Measurements from ENCODE around the gene CELF4.

CELF4 gene

GRCh38 chr18:37445836-37446235, 119.8 kb downstream of the CELF4 start:
- TF ChIP-seq CTCF (IDR thresholded peaks at IDR 0.05; ENCODE audit: extremely low read depth, insufficient read depth, missing control alignments) = no peak
- no peak for DNase-seq (ENCODE audit: low spot score)
- in situ Hi-C loops (cut with MboI; ENCODE audit: low pct_unique_long_range_greater_than_20kb, low sequenced_read_pairs, unreplicated experiment) = no loop called here

- in situ Hi-C loops (cut with MboI; ENCODE audit: low pct_unique_long_range_greater_than_20kb, low sequenced_read_pairs, unreplicated experiment) = no loop called here
- TF ChIP-seq CTCF (IDR thresholded peaks at IDR 0.05; ENCODE audit: extremely low read depth, insufficient read depth, missing control alignments) = no peak
- DNase-seq (ENCODE audit: low spot score) = no peak
These were observed 120.2 kb downstream of the CELF4 start for GRCh38 chr18:37445368-37445767.

GRCh38 chr18:37443325-37444055, 122.1 kb downstream of the CELF4 start:
- no peak for TF ChIP-seq CTCF (IDR thresholded peaks at IDR 0.05; ENCODE audit: extremely low read depth, insufficient read depth, missing control alignments)
- DNase-seq (ENCODE audit: low spot score) = no peak
- in situ Hi-C loops (cut with MboI; ENCODE audit: low pct_unique_long_range_greater_than_20kb, low sequenced_read_pairs, unreplicated experiment) = no loop called here

GRCh38 chr18:37442477-37442876, 123.1 kb downstream of the CELF4 start:
- DNase-seq (ENCODE audit: low spot score) = no peak
- no peak for TF ChIP-seq CTCF (IDR thresholded peaks at IDR 0.05; ENCODE audit: extremely low read depth, insufficient read depth, missing control alignments)

GRCh38 chr18:37441821-37442220, 123.8 kb downstream of the CELF4 start:
- no peak for DNase-seq (ENCODE audit: low spot score)
- in situ Hi-C loops (cut with MboI; ENCODE audit: low pct_unique_long_range_greater_than_20kb, low sequenced_read_pairs, unreplicated experiment) = no loop called here
- TF ChIP-seq CTCF (IDR thresholded peaks at IDR 0.05; ENCODE audit: extremely low read depth, insufficient read depth, missing control alignments) = no peak

More at GRCh38 chr18:37442477-37442876, 123.1 kb downstream of the CELF4 start:
- in situ Hi-C loops (cut with MboI; ENCODE audit: low pct_unique_long_range_greater_than_20kb, low sequenced_read_pairs, unreplicated experiment) = no loop called here

- no peak for TF ChIP-seq CTCF (IDR thresholded peaks at IDR 0.05; ENCODE audit: extremely low read depth, insufficient read depth, missing control alignments)
- no peak for DNase-seq (ENCODE audit: low spot score)
- in situ Hi-C loops (cut with MboI; ENCODE audit: low pct_unique_long_range_greater_than_20kb, low sequenced_read_pairs, unreplicated experiment) = no loop called here
These were observed 125.4 kb downstream of the CELF4 start for GRCh38 chr18:37440206-37440605.
